H9 (cell line): ENCODE measurements around the gene ZFYVE27. TPM values are rescaled to one million over a fixed set of nuclear protein-coding genes. Genes with fewer than 3 reads are reported as not detected.

ENCODE experiments used
- DNase-seq: peaks from one replicate; pipeline ENCODE4 v3.0.0-alpha.2; 2017
- H2AFZ ChIP-seq: one replicate; pipeline ENCODE4 v1.6.1; 2013; ENCODE audit warnings: mild to moderate bottlenecking, low read length, control low read depth, moderate library complexity
- H2AK5ac ChIP-seq: 2 replicates; pipeline ENCODE4 v1.6.1; 2013; ENCODE audit warnings: low read length, control low read depth, mixed read lengths; ENCODE audit not compliant: insufficient read length
- H2BK120ac ChIP-seq: one replicate; pipeline ENCODE4 v1.6.1; 2013; ENCODE audit warnings: low read depth, mild to moderate bottlenecking, low read length, control low read depth, inconsistent platforms; ENCODE audit not compliant: poor library complexity, severe bottlenecking
- H2BK12ac ChIP-seq: 2 replicates; pipeline ENCODE4 v1.6.1; 2013; ENCODE audit warnings: low read length, control low read depth, mixed read lengths, low read depth; ENCODE audit not compliant: insufficient read length
- H2BK15ac ChIP-seq: 2 replicates; pipeline ENCODE4 v1.6.1; 2013; ENCODE audit warnings: low read depth, low read length, control low read depth
- H2BK20ac ChIP-seq: one replicate; pipeline ENCODE4 v1.6.1; 2013; ENCODE audit warnings: low read depth, mild to moderate bottlenecking, low read length, control low read depth, inconsistent platforms; ENCODE audit not compliant: poor library complexity, severe bottlenecking
- H2BK5ac ChIP-seq: 2 replicates; pipeline ENCODE4 v1.6.1; 2013; ENCODE audit warnings: low read length, control low read depth, mixed read lengths; ENCODE audit not compliant: insufficient read length
- H3K14ac ChIP-seq: 2 replicates; pipeline ENCODE4 v1.6.1; 2013; ENCODE audit warnings: low read length, control low read depth; ENCODE audit not compliant: insufficient read depth
- H3K18ac ChIP-seq: 2 replicates; pipeline ENCODE4 v1.6.1; 2013; ENCODE audit warnings: low read depth, mild to moderate bottlenecking, mixed read lengths, low read length, control low read depth; ENCODE audit not compliant: insufficient read length
- H3K23ac ChIP-seq: 2 replicates; pipeline ENCODE4 v1.6.1; 2013; ENCODE audit warnings: low read length, control low read depth, mixed read lengths, low read depth; ENCODE audit not compliant: insufficient read length
- H3K23me2 ChIP-seq: 2 replicates; pipeline ENCODE4 v1.6.1; 2013; ENCODE audit warnings: low read depth, mild to moderate bottlenecking, mixed read lengths, low read length, control low read depth; ENCODE audit not compliant: insufficient read length, poor library complexity, severe bottlenecking
- H3K27ac ChIP-seq: 2 replicates; pipeline ENCODE4 v1.5.1; 2013; ENCODE audit warnings: low read length, control low read depth, mixed read lengths, low read depth; ENCODE audit not compliant: insufficient read length
- H3K27me3 ChIP-seq: 2 replicates; pipeline ENCODE4 v1.6.1; 2013; ENCODE audit warnings: low read length, control low read depth, inconsistent platforms; ENCODE audit not compliant: insufficient read depth
- H3K4ac ChIP-seq: 2 replicates; pipeline ENCODE4 v1.6.1; 2013; ENCODE audit warnings: low read depth, mild to moderate bottlenecking, control low read depth, inconsistent platforms, low read length, moderate library complexity
- H3K4me1 ChIP-seq: 2 replicates; pipeline ENCODE4 v1.6.1; 2013; ENCODE audit warnings: low read length, control low read depth, inconsistent platforms; ENCODE audit not compliant: insufficient read depth
- H3K4me2 ChIP-seq: 2 replicates; pipeline ENCODE4 v1.6.1; 2013; ENCODE audit warnings: low read length, control low read depth, mixed read lengths; ENCODE audit not compliant: insufficient read length, insufficient read depth
- H3K56ac ChIP-seq: 2 replicates; pipeline ENCODE4 v1.6.1; 2013; ENCODE audit warnings: low read depth, mild to moderate bottlenecking, mixed read lengths, low read length, control low read depth; ENCODE audit not compliant: insufficient read length
- H3K79me1 ChIP-seq: 2 replicates; pipeline ENCODE4 v1.6.1; 2013; ENCODE audit warnings: low read depth, mild to moderate bottlenecking, moderate library complexity, low read length, control low read depth, inconsistent platforms; ENCODE audit not compliant: insufficient read depth, poor library complexity, severe bottlenecking
- H3K79me2 ChIP-seq: 2 replicates; pipeline ENCODE4 v1.6.1; 2013; ENCODE audit warnings: low read length, control low read depth, inconsistent platforms; ENCODE audit not compliant: insufficient read depth
- H3K9ac ChIP-seq: 2 replicates; pipeline ENCODE4 v1.6.1; 2013; ENCODE audit warnings: low read length, control low read depth, mixed read lengths; ENCODE audit not compliant: insufficient read length; ENCODE audit errors: extremely low read depth
- H3K9me3 ChIP-seq: one replicate; pipeline ENCODE4 v1.6.1; 2013; ENCODE audit warnings: low read depth, low read length, inconsistent platforms; ENCODE audit not compliant: control insufficient read depth
- H3T11ph ChIP-seq: one replicate; pipeline ENCODE4 v1.6.1; 2013; ENCODE audit warnings: mild to moderate bottlenecking, low read length, control low read depth, inconsistent platforms
- H4K20me1 ChIP-seq: one replicate; pipeline ENCODE4 v1.6.1; 2013; ENCODE audit not compliant: control insufficient read depth, insufficient read length, insufficient read depth
- H4K5ac ChIP-seq: 2 replicates; pipeline ENCODE4 v1.6.1; 2013; ENCODE audit warnings: low read depth, mild to moderate bottlenecking, mixed read lengths, low read length, control low read depth; ENCODE audit not compliant: insufficient read length
- H4K8ac ChIP-seq: replicated peaks from 2 replicates; pipeline ENCODE4 v1.6.1; 2013; ENCODE audit warnings: low read length, control low read depth, mixed read lengths, low read depth; ENCODE audit not compliant: insufficient read length
- H4K91ac ChIP-seq: 2 replicates; pipeline ENCODE4 v1.6.1; 2013; ENCODE audit warnings: low read depth, mild to moderate bottlenecking, moderate library complexity, mixed read lengths, low read length, control low read depth; ENCODE audit not compliant: insufficient read length
- H3K27ac Mint-ChIP-seq, 3 experiments: 2 replicates in 2 of 3; 3 replicates in 1 of 3; pipeline ENCODE4 v1.8.0; 2020 to 2021; ENCODE audit warnings: mixed read lengths in 3 of 3, mild to moderate bottlenecking in 1 of 3, moderate library complexity in 1 of 3
- H3K27me3 Mint-ChIP-seq: 2 replicates; pipeline ENCODE4 v1.8.0; 2021; ENCODE audit warnings: low read depth, mild to moderate bottlenecking, moderate library complexity, mixed read lengths
- H3K36me3 Mint-ChIP-seq, 3 experiments: 2 replicates in 2 of 3; 3 replicates in 1 of 3; pipeline ENCODE4 v1.8.0; 2020 to 2021; ENCODE audit warnings: low read depth in 3 of 3, mixed read lengths in 3 of 3; ENCODE audit not compliant: insufficient read depth in 1 of 3
- H3K4me1 Mint-ChIP-seq, 2 experiments: 2 replicates each; pipeline ENCODE4 v1.8.0; 2020; ENCODE audit warnings: mixed read lengths in 2 of 2
- H3K4me3 Mint-ChIP-seq, 2 experiments: 2 replicates in 1 of 2; 3 replicates in 1 of 2; pipeline ENCODE4 v1.8.0; 2020 to 2021; ENCODE audit warnings: mild to moderate bottlenecking in 2 of 2, mixed read lengths in 2 of 2, moderate library complexity in 1 of 2
- H3K9me3 Mint-ChIP-seq, 2 experiments: 2 replicates in 1 of 2; 3 replicates in 1 of 2; pipeline ENCODE4 v1.8.0; 2020; ENCODE audit warnings: mild to moderate bottlenecking in 2 of 2, mixed read lengths in 2 of 2, moderate library complexity in 1 of 2
- CTCF ChIP-seq: fragments of 200-600 bp; sonication (generic); conservative IDR thresholded peaks from 3 replicates; pipeline ENCODE4 v1.8.0; 2021; ENCODE audit warnings: antibody characterized with exemption, mild to moderate bottlenecking
- WGBS: extraction: QIAGEN DNeasy Blood & Tissue Kit; methylation state at CpG from one replicate; pipeline ENCODE4 v1.1.7; 2013; ENCODE audit warnings: missing lambda C conversion rate, low lambda C conversion rate, mixed read lengths; ENCODE audit not compliant: insufficient read length; ENCODE audit errors: extremely low coverage; 5-methylcytosine and 5-hydroxymethylcytosine counted together
- total RNA-seq: library from RNA; stranded (reverse); gene quantifications from 2 replicates; pipeline ENCODE4 v1.2.1, GENCODE V29; 2021

Gene ZFYVE27
- total RNA-seq, 1 experiment from 2014 or later, result 33.2 TPM

GRCh38 chr10:97805949-97806348, 69.0 kb downstream of the ZFYVE27 start:
- Histone ChIP-seq H2BK12ac (no peak overlapping the region), H4K91ac (no peak overlapping the region), H3K27ac (no peak overlapping the region), H2BK5ac (no peak overlapping the region), H3K4ac (no peak overlapping the region), H3K23me2 (no peaks in the 10 kb centered on the region), H3K79me1 (no peaks in the 10 kb centered on the region), H3K14ac (no peak overlapping the region), H2AK5ac (no peak overlapping the region), H4K8ac (no peak overlapping the region), H4K20me1 (no peaks in the 10 kb centered on the region), H3K4me1 (no peaks in the 10 kb centered on the region), H2BK120ac (no peak overlapping the region), H3K56ac (no peak overlapping the region), H3K27me3 (no peaks in the 10 kb centered on the region), H4K5ac (no peak overlapping the region), H3T11ph (no peak overlapping the region), H3K79me2 (no peaks in the 10 kb centered on the region), H3K23ac (no peak overlapping the region), H2BK15ac (no peak overlapping the region), H2AFZ (no peak overlapping the region), H3K9me3 (no peaks in the 10 kb centered on the region), H3K9ac (no peak overlapping the region), H3K4me2 (no peak overlapping the region), H2BK20ac (no peak overlapping the region), H3K18ac (no peak overlapping the region)
- Mint-ChIP-seq H3K27me3 (no peaks in the 10 kb centered on the region; the same call in none of the 2 replicates), H3K9me3 (no peaks in the 10 kb centered on the region), H3K36me3 (no peaks in the 10 kb centered on the region; a peak in 1 of 7 replicates), H3K4me1 (peaks cover 6 to 16% of the 10 kb centered on the region in 2 experiments), H3K27ac (no peak overlapping the region), H3K4me3 (no peak overlapping the region)
- no peak for TF ChIP-seq CTCF
- DNase-seq, result no peak
- WGBS, result no CpG with 5 or more reads among the region's 6 CpGs
